ENCODE results near the gene GAL3ST3. TPM values are rescaled to one million over a fixed set of nuclear protein-coding genes. Genes with fewer than 3 reads are reported as not detected.
"Not testable (repeated sequence)": the region's sequence is repeated elsewhere in the genome, so short reads cannot be mapped to it uniquely, and the experiment has no call there.

Gene GAL3ST3
- total and polyA plus RNA-seq, 2 of the 8 experiments (the other 6 are each of a cell fraction or from before 2014, with no cell fraction given) = 21.1 to 21.4 TPM

- TF ChIP-seq RNF2 (IDR thresholded peaks at IDR 0.05; ENCODE audit: borderline replicate concordance, low read depth, low read length, missing control alignments, poor library complexity, severe bottlenecking) (no peak), KDM5A (IDR thresholded peaks at IDR 0.05; ENCODE audit: low read length) (no peak)
Observed at GRCh38 chr11:66011239-66011784, 37.6 kb downstream of the GAL3ST3 start (continued).

GRCh38 chr11:66010036-66010435 is 38.9 kb downstream of the GAL3ST3 start:
- not testable (repeated sequence) for FAIRE-seq; H3K4me2 ChIP-seq (ENCODE audit: insufficient read depth in 1 of 2, low read depth in 2 of 2, low read length in 2 of 2); H3K36me3 ChIP-seq (ENCODE audit: control insufficient read depth in 2 of 4, insufficient read depth in 4 of 4, low read length in 3 of 4); H2BK15ac ChIP-seq (ENCODE audit: low read length); H3K23me2 ChIP-seq (ENCODE audit: low read depth, low read length); H2BK20ac ChIP-seq (ENCODE audit: low read length); H3K9ac ChIP-seq (replicated peaks in 1 of 4; ENCODE audit: extremely low read depth in 1 of 4, low read depth in 3 of 4, low read length in 3 of 4); H4K91ac ChIP-seq (replicated peaks; ENCODE audit: insufficient read length, low read length); H3K4ac ChIP-seq (replicated peaks; ENCODE audit: insufficient read length, low read depth, low read length); H2AFZ ChIP-seq (ENCODE audit: low read length); H4K20me1 ChIP-seq (replicated peaks in 1 of 2; ENCODE audit: control insufficient read depth in 1 of 2, insufficient read depth in 2 of 2, low read length in 2 of 2); H2BK12ac ChIP-seq (ENCODE audit: low read depth, low read length); H2BK5ac ChIP-seq (ENCODE audit: low read depth, low read length); H3K27ac ChIP-seq (ENCODE audit: low read depth, low read length); H3K18ac ChIP-seq (ENCODE audit: extremely low read depth, low read length); H4K5ac ChIP-seq (ENCODE audit: insufficient read length, low read depth, low read length); H3K56ac ChIP-seq (replicated peaks; ENCODE audit: insufficient read length, low read depth, low read length); DNase-seq (ENCODE audit: low read depth in 1 of 2, low spot score in 2 of 2); H3K79me2 ChIP-seq (ENCODE audit: control insufficient read depth in 1 of 2, insufficient read depth in 2 of 2, low read length in 2 of 2); H2BK120ac ChIP-seq (replicated peaks; ENCODE audit: low read depth, low read length); H3K23ac ChIP-seq (ENCODE audit: insufficient read length); H3K14ac ChIP-seq (ENCODE audit: insufficient read length); H4K8ac ChIP-seq (ENCODE audit: extremely low read depth, insufficient read depth, low read length); H3K4me3 ChIP-seq (ENCODE audit: extremely low read depth in 1 of 4, insufficient read depth in 2 of 4, low read depth in 3 of 4, low read length in 4 of 4); H3K79me1 ChIP-seq (ENCODE audit: low read depth, low read length); H2AK5ac ChIP-seq (ENCODE audit: low read depth, low read length); H3K9me3 ChIP-seq (ENCODE audit: insufficient read depth in 2 of 2, low read depth in 1 of 2, low read length in 1 of 2)
- peaks cover 6 to 26% (median 24%) of the 10 kb centered on the region in 4 experiments for H3K27me3 ChIP-seq (replicated peaks in 1 of 4; ENCODE audit: control insufficient read depth in 3 of 4, extremely low read depth in 1 of 4, insufficient read depth in 3 of 4, low read length in 3 of 4)
- peaks cover 0 to 20% (median 9%) of the 10 kb centered on the region in 4 experiments; a peak in 5 of 7 replicates for H3K4me1 ChIP-seq (replicated peaks in 1 of 4; ENCODE audit: control insufficient read depth in 3 of 4, insufficient read depth in 4 of 4, low read length in 3 of 4)
- ChIA-PET CTCF (ENCODE audit: partially characterized antibody) (interaction anchor here (0.6 to 6.4 kb wide), 7 partner anchors 12 to 178 kb away, joined by 3 to 35 read pairs (median 3); no protein-coding TSS in a partner anchor), POLR2A (ENCODE audit: partially characterized antibody) (interaction anchor here (1.1 kb wide), 1 partner anchor 59 kb away, joined by 3 read pairs; no protein-coding TSS in a partner anchor)
- 83% methylated on average over 4 of the region's 4 CpGs; no CpG with 5 or more reads in 1 of the 2 experiments for WGBS, 2 experiments (ENCODE audit: extremely low coverage in 1 of 2, insufficient coverage in 1 of 2, insufficient read length in 1 of 2, insufficient replicate concordance in 2 of 2, low coverage in 1 of 2, low lambda C conversion rate in 2 of 2, missing lambda C conversion rate in 1 of 2)

Measured in H1 (cell line).